HG02623 (cell line): ENCODE measurements around the gene MPHOSPH9.

Experiments used
- ATAC-seq: cut with Tn5 transposase; IDR thresholded peaks from one replicate; pipeline ENCODE4 v1.9.1; 2021; ENCODE audit warnings: moderate library complexity; ENCODE audit not compliant: unreplicated experiment

The MPHOSPH9 gene, protein sequence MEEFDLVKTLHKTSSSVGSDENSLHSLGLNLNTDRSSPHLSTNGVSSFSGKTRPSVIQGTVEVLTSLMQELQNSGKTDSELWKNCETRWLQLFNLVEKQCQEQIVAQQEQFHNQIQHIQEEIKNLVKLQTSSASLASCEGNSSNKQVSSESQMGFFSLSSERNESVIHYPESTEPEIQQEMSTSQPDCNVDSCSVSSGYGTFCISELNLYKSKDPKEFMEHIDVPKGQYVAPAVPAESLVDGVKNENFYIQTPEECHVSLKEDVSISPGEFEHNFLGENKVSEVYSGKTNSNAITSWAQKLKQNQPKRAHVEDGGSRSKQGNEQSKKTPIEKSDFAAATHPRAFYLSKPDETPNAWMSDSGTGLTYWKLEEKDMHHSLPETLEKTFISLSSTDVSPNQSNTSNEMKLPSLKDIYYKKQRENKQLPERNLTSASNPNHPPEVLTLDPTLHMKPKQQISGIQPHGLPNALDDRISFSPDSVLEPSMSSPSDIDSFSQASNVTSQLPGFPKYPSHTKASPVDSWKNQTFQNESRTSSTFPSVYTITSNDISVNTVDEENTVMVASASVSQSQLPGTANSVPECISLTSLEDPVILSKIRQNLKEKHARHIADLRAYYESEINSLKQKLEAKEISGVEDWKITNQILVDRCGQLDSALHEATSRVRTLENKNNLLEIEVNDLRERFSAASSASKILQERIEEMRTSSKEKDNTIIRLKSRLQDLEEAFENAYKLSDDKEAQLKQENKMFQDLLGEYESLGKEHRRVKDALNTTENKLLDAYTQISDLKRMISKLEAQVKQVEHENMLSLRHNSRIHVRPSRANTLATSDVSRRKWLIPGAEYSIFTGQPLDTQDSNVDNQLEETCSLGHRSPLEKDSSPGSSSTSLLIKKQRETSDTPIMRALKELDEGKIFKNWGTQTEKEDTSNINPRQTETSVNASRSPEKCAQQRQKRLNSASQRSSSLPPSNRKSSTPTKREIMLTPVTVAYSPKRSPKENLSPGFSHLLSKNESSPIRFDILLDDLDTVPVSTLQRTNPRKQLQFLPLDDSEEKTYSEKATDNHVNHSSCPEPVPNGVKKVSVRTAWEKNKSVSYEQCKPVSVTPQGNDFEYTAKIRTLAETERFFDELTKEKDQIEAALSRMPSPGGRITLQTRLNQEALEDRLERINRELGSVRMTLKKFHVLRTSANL

DNA sequence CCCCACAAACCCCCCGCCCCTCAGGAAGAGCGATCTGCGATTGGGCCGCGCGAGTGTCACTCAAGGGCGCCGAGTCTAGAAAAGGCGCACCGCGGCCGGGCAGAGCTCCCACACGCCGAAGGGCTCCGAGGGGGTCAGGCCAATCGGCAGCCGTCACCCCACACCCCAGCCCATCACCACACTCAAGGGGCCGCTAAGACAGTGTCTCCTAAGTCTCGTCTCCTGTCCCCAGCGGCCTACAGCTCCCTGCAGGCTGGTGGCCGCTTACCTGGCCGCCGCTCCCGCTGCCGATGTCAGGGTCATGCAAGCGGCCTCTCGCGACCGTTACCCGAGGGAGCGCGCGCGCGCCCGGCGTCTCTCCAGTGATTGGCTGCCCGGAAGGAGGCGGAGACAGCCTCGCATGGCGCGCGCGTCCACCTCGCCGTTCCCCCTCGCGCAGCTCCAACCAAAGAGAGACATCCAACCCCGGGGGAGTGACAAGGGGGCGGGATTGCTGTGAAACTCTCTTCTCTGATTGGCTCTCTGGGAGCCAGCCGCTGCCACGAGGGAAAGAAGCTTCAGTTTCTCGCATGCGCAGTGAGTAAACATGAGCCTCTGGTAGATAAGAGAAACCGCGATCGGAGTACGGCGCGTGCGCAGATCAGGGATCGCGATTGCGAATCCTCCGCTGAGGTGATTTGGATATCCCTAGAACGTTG is at the start of gene MPHOSPH9, which contains the start of gene MTRFR:
Gene MPHOSPH9, minus strand, starts transcription at position 335 of the 698 bp plus-strand sequence. CDS start 2,777 bp downstream, outside the sequence.
Gene MTRFR, plus strand, starts transcription at position 630 of the 698 bp plus-strand sequence. CDS start 20,239 bp downstream, outside the sequence.
- peak; percentile 73 for ATAC-seq

DNA sequence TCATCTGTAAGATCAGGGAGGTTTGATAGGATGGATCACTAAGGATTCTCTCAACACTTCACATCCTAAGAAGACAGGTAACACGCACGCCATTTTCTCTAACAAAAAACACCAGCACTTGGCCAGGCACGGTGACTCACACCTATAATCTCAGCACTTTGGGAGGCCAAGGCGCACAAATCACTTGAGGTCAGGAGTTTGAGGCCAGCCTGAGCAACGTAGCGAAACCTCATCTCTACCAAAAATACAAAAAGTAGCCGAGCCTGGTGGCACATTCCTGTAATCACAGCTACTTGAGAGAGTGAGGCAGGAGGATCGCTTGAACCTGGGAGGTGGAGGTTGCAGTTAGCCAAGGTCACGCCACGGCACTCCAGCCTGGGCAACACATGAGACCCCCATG is 49.2 kb upstream of the MPHOSPH9 start:
- ATAC-seq, result no peak

DNA sequence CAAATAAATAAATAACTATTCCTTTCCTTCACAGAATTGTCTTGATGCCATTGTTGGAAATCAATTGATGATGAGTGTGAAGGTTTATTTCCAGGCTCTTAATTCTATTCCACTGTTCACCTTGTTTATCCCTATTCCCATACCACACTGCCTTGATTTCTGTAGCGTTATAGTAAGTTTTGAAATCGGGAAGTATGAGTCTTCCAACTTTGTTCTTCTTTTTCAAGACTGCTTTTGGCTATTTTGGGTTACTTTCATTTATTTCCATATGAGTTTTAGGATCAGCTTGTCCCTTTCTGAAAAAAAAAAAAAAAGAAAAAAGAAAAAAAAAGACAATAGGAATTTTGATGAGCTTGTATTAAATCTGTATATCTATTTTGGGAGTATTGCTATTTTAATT is 48.0 kb upstream of the MPHOSPH9 start:
- ATAC-seq, result no peak

DNA sequence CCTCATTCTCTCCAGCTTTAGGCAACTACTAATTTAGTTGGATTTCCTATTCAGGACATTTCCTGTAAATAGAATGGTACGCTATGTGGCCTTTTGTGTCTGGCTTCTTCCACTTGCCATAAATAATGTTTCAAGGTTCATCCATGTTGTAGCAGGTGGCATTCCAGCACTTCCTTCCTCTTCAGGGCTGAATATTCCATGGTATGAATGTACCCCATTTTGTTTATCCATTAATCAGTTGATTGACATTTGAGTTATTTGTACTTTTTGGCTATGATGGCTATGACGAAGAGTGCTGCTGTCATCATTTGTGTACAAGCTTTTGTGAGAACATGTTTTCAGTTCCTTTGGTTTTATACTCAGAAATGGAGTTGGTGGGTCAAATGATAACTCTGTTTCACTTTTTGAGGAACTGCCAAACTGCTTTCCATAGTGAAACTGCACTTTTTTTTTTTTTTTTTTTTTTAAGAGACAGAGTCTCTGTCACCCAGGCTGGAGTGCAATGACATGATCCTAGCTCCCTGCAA is 45.2 kb upstream of the MPHOSPH9 start:
- peak; percentile 50 for ATAC-seq

DNA sequence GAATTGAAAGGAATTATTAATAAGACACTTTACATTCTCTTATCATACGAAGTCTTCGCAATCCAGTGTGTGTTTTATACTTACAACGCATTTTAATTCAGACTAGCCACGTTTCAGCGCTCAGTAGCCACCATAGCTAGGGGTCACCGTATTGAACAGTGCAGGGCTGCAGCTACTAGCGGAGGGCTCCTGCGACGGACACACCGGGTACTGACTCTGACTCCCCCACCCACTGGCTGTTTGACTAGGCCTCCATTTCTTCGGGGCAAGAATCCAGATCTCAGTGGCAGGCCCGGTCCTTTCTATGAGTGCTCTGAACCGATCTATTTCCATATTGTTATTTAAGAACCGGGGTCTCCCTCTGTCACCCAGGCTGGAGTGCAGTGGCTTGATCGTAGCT is 40.2 kb upstream of the MPHOSPH9 start:
- no peak for ATAC-seq

DNA sequence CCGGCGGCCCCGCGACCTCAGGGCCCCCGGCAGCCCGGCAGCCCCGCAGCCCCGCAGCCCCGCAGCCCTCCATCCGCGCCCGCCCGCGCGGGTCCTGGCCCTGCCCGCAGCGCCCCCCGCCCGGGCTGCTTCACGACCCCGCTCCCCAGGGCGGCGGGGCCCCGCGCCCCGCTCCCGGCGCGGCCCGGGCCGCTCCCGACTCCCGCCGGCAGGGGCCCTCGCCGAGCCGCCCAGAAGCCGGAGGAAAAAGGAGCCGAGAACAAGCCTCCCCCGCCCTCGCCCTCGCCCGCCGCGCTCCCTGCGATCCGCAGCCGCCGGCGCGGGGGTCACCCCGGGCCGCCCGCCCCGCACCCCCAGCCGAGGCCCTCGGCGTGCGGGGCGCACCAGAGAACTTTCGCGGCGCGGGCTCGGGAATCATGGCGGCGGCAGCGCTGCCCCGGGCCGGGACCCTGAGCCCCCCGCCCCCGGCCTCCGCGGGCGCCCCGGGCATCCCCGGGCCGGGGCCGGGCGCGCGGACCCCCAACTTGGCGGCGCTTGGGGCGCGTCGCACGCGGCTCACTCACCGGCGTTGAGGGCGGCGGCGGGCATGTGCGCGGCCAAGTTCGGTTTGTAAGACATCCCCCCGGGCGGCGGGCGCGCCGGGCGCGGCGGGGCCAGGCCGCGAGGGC is 38.2 kb upstream of the MPHOSPH9 start:
- ATAC-seq, result peak; percentile 41

DNA sequence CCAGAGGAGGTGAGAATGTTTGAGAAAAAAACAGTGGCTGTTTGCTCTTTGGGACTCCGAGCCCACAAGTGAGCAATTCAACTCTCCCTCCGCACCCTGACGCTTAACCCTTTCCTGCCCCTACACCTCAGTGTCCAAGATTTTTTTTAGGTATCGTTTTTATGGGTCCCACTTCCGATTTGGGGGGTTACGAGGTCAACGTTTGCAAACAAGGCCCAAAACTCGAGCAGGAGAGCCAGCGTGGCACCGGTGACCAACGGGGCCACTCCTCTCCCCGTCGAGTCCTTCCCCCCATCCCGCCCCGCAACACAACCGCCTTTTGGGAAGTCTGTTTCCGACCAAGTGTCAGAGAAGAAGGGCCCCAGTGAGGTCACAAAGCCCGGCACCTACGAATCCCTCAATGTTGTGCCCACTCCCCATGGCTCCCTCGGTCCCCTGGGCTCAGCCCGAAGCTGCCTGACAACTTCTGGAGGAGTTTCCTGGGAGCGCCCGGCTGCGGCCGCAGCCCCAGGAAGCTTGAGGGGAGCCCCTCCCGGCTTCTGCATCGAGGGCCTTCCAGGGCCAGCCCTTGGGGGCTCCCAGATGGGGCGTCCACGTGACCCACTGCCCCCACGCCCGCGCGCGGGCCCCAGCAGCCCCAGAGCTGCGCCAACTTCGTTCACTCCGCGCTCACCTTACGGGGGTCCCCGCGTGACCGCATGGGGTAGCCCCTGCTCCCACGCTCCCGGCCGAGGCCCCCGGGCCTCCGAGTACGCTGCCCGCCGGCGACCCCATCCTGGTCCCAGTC is 37.5 kb upstream of the MPHOSPH9 start:
- ATAC-seq, result no peak

DNA sequence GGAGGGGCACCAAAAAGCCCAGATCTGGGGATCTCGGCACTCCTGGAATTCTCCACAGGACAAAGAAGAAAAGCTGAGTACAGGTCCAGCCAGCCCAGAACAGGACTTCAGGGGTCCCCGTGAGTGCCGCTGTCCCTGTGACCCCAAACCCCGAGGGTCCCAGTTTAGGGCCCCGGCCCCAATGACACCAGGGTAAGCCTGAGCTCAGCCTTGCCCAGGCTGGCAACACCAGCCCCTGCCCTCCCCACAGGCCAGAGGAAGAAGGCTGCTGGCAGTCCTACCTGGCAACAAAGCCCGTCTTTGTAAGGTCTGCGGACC is 36.9 kb upstream of the MPHOSPH9 start:
- ATAC-seq, result no peak

DNA sequence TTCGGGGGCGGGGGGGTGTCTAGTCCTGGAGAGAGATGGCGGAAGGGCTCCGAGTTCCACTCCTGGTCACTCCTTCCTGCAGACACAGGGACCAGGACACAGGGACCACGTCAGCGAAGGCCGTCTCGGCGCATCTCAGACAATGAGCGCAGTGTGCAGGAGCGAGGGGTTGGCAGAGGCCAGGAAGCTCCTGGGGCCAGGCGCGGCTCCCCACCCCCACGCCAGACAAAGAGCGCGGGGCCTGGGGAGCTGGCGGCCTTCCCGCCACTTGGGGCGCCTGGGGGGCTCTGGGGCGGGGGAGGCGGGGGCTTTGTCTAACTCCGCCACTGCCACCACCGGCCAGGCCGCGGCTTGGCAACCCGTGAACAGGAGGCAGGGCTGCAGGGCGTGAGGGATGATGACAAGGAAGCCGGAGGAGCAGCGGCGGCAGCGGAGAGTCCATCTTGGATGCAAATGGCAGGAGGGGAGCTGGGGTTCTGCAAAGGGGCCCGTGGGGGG is 36.5 kb upstream of the MPHOSPH9 start:
- no peak for ATAC-seq

DNA sequence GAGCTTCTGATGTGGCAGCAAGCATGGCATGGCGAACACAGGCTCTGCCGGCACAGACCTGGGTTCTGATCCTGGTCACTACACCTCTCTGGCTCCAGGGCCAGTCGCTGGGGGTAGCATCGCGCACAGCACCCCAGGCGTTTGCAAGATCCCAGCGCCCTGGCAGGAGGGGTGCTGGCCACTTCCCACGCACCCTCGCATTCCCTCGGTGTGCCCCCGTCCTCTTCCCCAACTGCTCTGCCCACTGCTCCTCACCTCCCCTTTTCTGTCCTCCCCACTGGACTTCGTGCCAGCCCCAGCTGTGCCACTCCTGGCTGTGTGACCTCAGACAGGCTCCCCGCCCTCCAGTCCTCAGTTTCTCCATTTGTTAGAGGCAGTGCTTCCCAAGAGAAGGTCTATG is 35.9 kb upstream of the MPHOSPH9 start:
- no peak for ATAC-seq

DNA sequence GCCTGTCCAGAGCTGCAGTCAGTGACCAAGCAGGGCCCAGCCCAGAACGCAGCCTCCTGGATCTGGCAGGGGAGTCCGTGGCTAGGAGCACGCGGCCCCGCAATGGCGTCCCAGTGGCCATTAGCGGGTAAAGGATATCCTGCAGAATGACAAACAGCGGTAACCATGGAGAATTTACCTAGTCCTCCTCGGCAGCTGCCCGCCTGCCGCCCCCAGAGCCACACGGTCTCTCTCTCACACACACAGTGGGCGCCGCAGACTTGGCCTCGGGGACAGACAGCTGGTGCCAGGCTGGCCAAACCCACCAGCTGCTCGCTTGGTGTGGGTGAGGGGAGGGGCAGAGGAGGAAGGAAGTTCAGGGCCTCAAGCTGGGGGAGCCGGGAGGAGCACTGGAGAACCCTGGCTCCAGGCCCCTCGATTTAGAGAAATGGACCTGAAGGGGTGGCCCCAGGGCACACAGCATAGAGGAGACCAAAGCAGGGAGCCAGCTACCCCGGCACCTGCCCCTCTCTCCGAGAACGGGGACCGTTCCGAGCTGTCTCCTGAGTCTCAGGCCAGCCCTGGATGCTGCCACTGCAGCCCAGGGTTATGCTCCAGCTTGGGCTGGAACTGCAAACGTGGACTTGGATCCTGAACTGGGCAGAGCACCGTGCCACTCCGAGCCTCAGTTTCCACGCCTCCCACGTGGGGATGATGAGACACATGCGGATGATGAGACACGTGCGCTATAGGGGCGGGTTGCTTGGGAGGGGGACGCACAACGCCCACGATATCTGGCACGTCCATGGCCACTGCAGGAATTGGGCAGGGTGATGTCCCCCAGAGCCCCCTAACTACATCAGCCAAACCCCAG is 35.3 kb upstream of the MPHOSPH9 start:
- ATAC-seq, result no peak

DNA sequence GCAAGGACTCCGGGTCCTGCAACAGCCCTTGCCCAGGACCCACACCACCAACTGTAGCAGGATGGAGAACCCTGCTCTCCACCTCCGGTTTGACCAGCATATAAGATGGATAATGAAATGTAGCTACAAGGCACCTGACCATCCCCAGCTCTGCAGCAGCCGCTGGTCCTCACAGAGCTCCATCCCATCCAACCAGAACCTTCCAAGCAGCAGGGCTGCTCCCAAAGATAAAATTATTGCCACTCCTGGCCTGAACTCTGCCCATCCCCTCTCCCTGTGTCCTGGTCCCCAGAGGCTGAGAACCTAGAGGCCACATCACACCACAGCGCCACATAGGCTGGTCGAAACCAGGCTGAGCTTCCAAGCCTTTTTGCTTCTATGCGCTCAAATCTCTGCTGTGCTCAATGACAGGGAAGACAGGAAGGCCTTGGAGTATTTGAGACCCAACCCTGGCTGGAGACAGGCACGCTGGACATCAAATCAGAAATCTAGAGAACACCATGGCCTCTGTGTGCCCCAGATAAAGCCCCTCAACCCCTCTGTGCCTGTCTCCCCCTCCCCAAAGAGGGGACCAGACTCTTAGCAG is 34.5 kb upstream of the MPHOSPH9 start:
- no peak for ATAC-seq

DNA sequence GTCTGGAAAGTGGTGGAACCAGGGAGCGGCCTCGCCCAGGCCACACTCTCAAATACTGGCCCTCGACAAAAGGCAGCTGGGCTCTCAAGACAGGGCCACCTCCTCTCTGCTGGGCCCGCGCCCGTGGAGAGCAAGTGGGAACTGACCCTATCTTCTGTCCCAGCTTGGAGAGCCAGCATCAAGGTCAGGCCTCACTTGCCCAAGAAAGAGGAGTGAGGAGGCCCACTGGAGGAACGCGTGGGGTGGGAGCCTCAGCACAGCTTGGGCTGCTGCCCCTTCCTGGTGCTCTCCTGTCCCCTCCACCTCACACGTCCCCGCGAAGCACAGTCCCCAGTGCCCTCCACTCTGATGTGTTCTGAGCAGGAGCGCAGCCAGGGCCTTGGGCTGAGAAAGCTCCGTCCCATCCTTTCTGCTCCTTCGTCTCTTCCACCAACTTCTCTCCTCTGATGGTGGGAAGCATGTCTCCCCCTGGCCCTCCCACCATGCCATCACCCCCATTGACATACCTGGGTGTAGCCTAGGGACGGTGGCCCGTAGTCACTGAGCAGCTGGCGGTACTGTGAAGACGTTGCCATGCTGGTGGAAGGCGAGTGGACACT is 33.8 kb upstream of the MPHOSPH9 start:
- no peak for ATAC-seq

DNA sequence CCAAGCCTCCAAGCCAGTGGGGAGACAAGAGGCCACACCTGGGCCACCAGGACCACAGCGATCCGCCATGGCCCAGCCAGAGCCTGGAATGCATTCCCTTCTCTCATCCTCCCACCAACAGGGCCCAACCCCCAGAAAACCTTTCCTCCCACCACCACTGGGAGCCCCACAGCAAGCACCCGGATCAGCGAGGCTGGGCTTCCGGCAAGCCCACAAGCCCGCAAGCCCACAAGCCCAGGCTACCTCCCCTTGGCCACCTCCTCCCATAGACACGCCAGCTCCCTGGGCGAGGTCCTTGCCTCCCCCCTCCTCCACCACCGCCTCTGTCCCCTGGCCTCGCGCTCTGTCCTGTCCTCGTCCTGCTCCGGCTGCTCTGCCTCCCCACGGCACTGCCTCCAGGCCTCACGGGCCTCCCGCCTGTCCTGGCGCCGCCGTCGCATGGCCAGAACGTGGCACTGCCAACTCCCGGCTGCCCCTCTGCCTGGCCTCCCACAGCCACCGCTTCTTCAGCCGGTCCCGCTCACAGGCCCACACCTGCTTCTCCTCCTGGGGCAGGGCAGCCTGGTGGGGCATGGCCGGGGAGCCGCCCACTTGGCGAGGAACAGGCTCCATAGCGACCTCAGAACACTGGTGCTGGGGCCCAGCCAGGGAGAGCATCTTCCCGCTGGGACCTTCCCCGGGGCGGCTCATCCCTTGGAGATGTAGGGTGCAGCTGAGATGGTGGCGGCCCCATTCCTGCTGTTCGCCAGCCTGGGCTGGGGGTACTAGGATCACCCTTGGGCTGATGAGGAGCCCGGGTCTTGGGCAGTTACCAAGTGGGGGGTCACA is 33.1 kb upstream of the MPHOSPH9 start:
- no peak for ATAC-seq

DNA sequence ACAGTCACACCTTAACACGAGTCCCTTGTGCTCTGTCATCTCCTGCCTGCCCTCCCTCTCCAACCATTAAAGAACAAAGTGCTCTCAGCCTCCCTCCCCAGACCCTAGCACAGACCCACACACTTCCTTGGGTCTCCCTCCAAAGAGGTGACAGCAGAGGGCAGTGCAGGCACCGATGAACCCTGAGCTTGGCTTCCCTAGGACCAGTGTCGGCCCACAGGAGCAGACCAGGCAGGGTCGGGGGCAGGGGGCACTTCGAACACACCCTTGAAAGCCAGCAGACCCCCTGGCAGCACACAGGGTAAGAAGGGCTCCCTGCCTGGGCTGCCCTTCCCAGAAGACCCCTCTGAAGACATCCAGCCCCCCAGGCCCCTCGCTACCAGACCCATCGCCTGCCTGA is 31.7 kb upstream of the MPHOSPH9 start:
- no peak for ATAC-seq

DNA sequence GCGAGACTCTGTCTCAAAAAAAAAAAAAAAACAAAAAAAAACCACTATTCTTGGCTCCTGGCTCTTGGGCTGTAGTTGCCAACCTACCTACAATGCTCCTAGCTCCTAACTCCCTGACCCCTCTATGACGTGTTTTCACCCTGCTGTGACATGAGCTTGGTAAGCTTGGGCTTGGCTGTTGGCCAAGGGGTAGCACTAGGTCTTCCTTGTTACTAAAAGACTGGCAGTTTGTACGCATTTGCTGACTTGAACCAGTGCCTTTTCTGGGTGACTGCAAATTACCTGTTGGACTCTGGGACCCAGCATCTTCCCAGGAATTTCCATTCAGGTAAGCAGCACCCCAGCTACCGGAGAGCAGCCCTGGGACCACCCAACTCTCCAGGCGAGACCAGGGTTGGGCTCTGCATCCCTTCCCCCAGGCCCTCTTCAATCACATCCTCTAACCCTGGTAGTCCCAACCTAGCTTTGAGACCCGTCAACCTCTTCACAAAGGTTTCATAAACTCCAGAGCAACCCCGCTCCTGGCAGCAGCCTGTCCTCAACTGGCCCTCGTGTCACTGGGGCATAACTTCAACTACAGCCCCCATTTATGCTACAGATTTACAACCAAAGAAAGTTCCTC is 30.4 kb upstream of the MPHOSPH9 start:
- ATAC-seq, result no peak
